ENCODE results near the gene FAM222A.

GRCh38 chr12:109727746-109728726, 14.4 kb downstream of the FAM222A start:
- TF ChIP-seq POLR2A (IDR thresholded peaks at IDR 0.05) (no peak), CTCF (IDR thresholded peaks at IDR 0.05) (no peak)

Measured in uterus (tissue), 2 donors.